Hair follicle dermal papilla cell (primary cell): ENCODE measurements around the gene MATCAP1. TPM values are rescaled to one million over a fixed set of nuclear protein-coding genes. Genes with fewer than 3 reads are reported as not detected.

Experiments used
- small RNA-seq: library from RNA; depleted of rRNA; stranded (forward); fragments of <200 nt; gene quantifications from one replicate; pipeline ENCODE3, GENCODE V24; 2012
- total RNA-seq: library from RNA; depleted of rRNA; stranded (reverse); fragments of >200 nt; gene quantifications from 2 replicates; pipeline ENCODE4 v1.2.3, GENCODE V29; 2012

MATCAP1 gene
- total RNA-seq = 6.3 and 6.6 TPM in 2 replicates

GRCh38 chr16:67183627-67184452, at the start of gene MATCAP1:
TSS of gene MATCAP1 (minus strand) at chr16:67183963. CDS start at chr16:67180610, 3,353 bp downstream.

GRCh38 chr16:67226804-67227566, 43.2 kb upstream of the MATCAP1 start, which contains the start of gene TMEM208:
TSS of gene TMEM208 (plus strand) at chr16:67227130. CDS start at chr16:67227219, 89 bp downstream.

GRCh38 chr16:67199011-67199807, 15.4 kb upstream of the MATCAP1 start, which contains the start of gene ELMO3:
TSS of gene ELMO3 (plus strand) at chr16:67199131. CDS start at chr16:67199327, 196 bp downstream.

GRCh38 chr16:67191995-67192681, 8.4 kb upstream of the MATCAP1 start, which contains the start of gene E2F4:
TSS of gene E2F4 (plus strand) at chr16:67192155. CDS start at chr16:67192228, 73 bp downstream.

GRCh38 chr16:67190041-67190440, 6.3 kb upstream of the MATCAP1 start, which contains the start of gene EXOC3L1:
TSS of gene EXOC3L1 (minus strand) at chr16:67190136. CDS start at chr16:67189676, 460 bp downstream.

GRCh38 chr16:67170168-67170948, 13.4 kb downstream of the MATCAP1 start, which contains the start of gene NOL3:
TSS of gene NOL3 (plus strand) at chr16:67170538.

GRCh38 chr16:67164599-67165061, 19.1 kb downstream of the MATCAP1 start, which contains the start of gene HSF4:
TSS of gene HSF4 (plus strand) at chr16:67164745. CDS start at chr16:67164812, 67 bp downstream.

GRCh38 chr16:67150833-67151396, 32.8 kb downstream of the MATCAP1 start, which contains the start of gene B3GNT9:
TSS of gene B3GNT9 (minus strand) at chr16:67150998. CDS start at chr16:67150485, 513 bp downstream.

Small RNA genes within 50 kb of the gene (small RNA-seq; reads per million reads assigned to genes)
- 0.82 reads per million, percentile 12 among the genes with 10 or more reads in this experiment for gene MIR328

Other genes with a start within 250 kb of the MATCAP1 start
- gene CIAO2B, start 249.6 kb downstream of the MATCAP1 start, total RNA-seq = 67.7 and 98.0 TPM in 2 replicates
- gene CES2, start 248.4 kb downstream of the MATCAP1 start, total RNA-seq = 47.5 and 50.9 TPM in 2 replicates
- 0.12 and 0.16 TPM in 2 replicates for gene CES3, start 222.7 kb downstream of the MATCAP1 start, total RNA-seq
- 6.8 and 7.5 TPM in 2 replicates for gene CES4A, start 195.4 kb downstream of the MATCAP1 start, total RNA-seq
- 42.9 and 47.7 TPM in 2 replicates for gene CBFB, start 154.8 kb downstream of the MATCAP1 start, total RNA-seq
- gene PHAF1, start 74.0 kb downstream of the MATCAP1 start, total RNA-seq = 16.5 and 17.0 TPM in 2 replicates
- 74.3 and 86.0 TPM in 2 replicates for gene B3GNT9, start 33.0 kb downstream of the MATCAP1 start, total RNA-seq
- gene TRADD, start 24.1 kb downstream of the MATCAP1 start, total RNA-seq = 17.4 and 20.5 TPM in 2 replicates
- gene FBXL8, start 24.0 kb downstream of the MATCAP1 start, total RNA-seq = 14.8 and 18.7 TPM in 2 replicates
- 4.5 and 9.6 TPM in 2 replicates for gene HSF4, start 19.2 kb downstream of the MATCAP1 start, total RNA-seq
- 14.8 and 15.9 TPM in 2 replicates for gene NOL3, start 13.4 kb downstream of the MATCAP1 start, total RNA-seq
- not detected in 2 replicates for gene EXOC3L1, start 6.2 kb upstream of the MATCAP1 start, total RNA-seq
- 74.0 and 82.8 TPM in 2 replicates for gene E2F4, start 8.2 kb upstream of the MATCAP1 start, total RNA-seq
- 0.36 and 0.49 TPM in 2 replicates for gene ELMO3, start 15.2 kb upstream of the MATCAP1 start, total RNA-seq
- gene TMEM208, start 43.2 kb upstream of the MATCAP1 start, total RNA-seq = 26.4 and 27.9 TPM in 2 replicates
- 24.5 and 36.9 TPM in 2 replicates for gene FHOD1, start 63.5 kb upstream of the MATCAP1 start, total RNA-seq
- 3.0 and 4.1 TPM in 2 replicates for gene SLC9A5, start 65.0 kb upstream of the MATCAP1 start, total RNA-seq
- gene PLEKHG4, start 95.6 kb upstream of the MATCAP1 start, total RNA-seq = 52.7 and 60.0 TPM in 2 replicates
- under 0.01 TPM in 1 of 2 replicates, not detected in the other for gene KCTD19, start 142.8 kb upstream of the MATCAP1 start, total RNA-seq
- gene LRRC36, start 142.9 kb upstream of the MATCAP1 start, total RNA-seq = 0.49 TPM in 1 of 2 replicates, not detected in the other
- gene TPPP3, start 209.5 kb upstream of the MATCAP1 start, total RNA-seq = 0.65 and 0.97 TPM in 2 replicates
- gene ZDHHC1, start 232.5 kb upstream of the MATCAP1 start, total RNA-seq = 14.7 and 15.3 TPM in 2 replicates
- gene HSD11B2, start 247.2 kb upstream of the MATCAP1 start, total RNA-seq = not detected in 2 replicates